BE2C (cell line): Measurements from ENCODE around the gene PCTP.

Experiments used
- DNase-seq: peaks from one replicate; pipeline ENCODE4 v3.0.0-alpha.2; 2020
- H3K27me3 ChIP-seq: fragments of 250-450 bp; sonication (Bioruptor Pico); 2 replicates; pipeline ENCODE4 v1.5.1; 2020; ENCODE audit warnings: mild to moderate bottlenecking
- H3K36me3 ChIP-seq: fragments of 250-450 bp; sonication (Bioruptor Pico); 2 replicates; pipeline ENCODE4 v1.5.1; 2020; ENCODE audit warnings: mild to moderate bottlenecking
- H3K4me1 ChIP-seq: fragments of 250-450 bp; sonication (Bioruptor Pico); 2 replicates; pipeline ENCODE4 v1.5.1; 2020
- H3K4me3 ChIP-seq: 2 replicates; pipeline ENCODE4 v1.5.1; 2011; ENCODE audit warnings: low read depth, low read length
- H3K9me3 ChIP-seq: fragments of 250-450 bp; sonication (Bioruptor Pico); 2 replicates; pipeline ENCODE4 v1.5.1; 2020
- TF ChIP-seq, protein P1 (sequence below): IDR thresholded peaks from 2 replicates; pipeline ENCODE4 v1.5.1; 2012; ENCODE audit warnings: mild to moderate bottlenecking, low read depth, low read length

Gene PCTP

DNA sequence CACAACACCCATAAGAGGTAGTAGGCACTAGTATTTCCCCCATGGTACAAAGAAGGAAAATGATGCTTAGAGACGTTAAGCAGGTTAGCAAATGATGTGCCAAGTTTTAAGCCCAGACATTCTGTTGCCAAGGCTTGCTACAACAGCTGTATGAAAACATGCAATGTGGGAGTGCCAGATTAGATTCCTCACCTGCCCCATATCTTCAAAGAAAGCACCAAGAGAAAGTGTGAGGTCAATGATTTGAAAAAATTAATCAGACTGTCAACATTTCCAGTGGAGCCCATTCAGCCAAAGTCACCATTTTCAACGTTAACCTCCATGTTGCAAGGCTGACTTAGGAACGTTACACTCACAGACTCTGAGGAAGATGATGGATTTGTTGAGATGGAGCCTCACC is 61.5 kb downstream of the PCTP start:
- Histone ChIP-seq H3K9me3 (no peaks in the 10 kb centered on the region), H3K27me3 (no peaks in the 10 kb centered on the region), H3K4me1 (no peaks in the 10 kb centered on the region), H3K36me3 (no peaks in the 10 kb centered on the region), H3K4me3 (no peak overlapping the region)
- TF ChIP-seq, protein P1, sequence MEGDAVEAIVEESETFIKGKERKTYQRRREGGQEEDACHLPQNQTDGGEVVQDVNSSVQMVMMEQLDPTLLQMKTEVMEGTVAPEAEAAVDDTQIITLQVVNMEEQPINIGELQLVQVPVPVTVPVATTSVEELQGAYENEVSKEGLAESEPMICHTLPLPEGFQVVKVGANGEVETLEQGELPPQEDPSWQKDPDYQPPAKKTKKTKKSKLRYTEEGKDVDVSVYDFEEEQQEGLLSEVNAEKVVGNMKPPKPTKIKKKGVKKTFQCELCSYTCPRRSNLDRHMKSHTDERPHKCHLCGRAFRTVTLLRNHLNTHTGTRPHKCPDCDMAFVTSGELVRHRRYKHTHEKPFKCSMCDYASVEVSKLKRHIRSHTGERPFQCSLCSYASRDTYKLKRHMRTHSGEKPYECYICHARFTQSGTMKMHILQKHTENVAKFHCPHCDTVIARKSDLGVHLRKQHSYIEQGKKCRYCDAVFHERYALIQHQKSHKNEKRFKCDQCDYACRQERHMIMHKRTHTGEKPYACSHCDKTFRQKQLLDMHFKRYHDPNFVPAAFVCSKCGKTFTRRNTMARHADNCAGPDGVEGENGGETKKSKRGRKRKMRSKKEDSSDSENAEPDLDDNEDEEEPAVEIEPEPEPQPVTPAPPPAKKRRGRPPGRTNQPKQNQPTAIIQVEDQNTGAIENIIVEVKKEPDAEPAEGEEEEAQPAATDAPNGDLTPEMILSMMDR: no peak
- DNase-seq: no peak

DNA sequence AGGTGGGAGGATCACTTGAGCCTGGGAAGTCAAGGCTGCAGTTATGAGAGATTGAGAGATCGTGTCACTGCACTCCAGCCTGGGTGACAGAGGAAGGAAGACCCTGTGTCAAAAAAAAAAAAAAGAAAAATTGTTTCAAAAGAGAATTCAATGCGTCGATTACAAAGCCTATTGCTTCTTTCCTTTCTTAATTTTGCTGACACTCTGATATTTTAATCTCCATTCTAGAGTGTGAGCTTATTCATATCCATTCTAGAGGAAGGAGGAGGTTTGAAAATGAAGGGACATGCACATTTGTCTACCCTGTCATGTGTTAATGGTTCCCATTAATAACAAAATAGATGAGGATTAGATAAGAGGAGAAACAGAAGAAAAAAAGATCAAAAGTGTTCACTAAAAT is 63.1 kb downstream of the PCTP start:
- no peaks in the 10 kb centered on the region for H3K36me3 ChIP-seq
- no peak for DNase-seq
- H3K4me1 ChIP-seq: no peaks in the 10 kb centered on the region
- no peak overlapping the region for H3K4me3 ChIP-seq
- TF ChIP-seq, protein P1: no peak
- H3K27me3 ChIP-seq: no peaks in the 10 kb centered on the region
- no peaks in the 10 kb centered on the region for H3K9me3 ChIP-seq

DNA sequence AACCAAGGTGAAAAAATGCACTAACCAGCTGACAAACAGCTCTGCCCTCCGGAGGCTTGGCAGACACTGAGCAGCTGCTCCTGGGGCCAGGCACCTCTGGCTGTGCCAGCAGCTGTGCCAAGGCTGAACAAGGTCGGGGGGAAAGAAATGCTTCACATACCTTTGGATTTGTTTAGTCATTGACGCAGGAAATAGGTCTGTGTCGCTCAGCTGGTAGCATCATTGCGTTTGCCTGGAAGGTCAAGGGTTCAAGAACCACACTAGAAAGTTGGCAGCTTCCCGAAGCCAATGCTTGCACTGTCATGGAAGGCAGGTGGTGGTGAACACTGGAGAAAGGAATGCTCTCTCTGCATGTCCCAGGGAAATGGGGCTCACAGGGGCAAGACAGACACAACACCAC is 63.5 kb downstream of the PCTP start:
- no peaks in the 10 kb centered on the region for H3K27me3 ChIP-seq

DNA sequence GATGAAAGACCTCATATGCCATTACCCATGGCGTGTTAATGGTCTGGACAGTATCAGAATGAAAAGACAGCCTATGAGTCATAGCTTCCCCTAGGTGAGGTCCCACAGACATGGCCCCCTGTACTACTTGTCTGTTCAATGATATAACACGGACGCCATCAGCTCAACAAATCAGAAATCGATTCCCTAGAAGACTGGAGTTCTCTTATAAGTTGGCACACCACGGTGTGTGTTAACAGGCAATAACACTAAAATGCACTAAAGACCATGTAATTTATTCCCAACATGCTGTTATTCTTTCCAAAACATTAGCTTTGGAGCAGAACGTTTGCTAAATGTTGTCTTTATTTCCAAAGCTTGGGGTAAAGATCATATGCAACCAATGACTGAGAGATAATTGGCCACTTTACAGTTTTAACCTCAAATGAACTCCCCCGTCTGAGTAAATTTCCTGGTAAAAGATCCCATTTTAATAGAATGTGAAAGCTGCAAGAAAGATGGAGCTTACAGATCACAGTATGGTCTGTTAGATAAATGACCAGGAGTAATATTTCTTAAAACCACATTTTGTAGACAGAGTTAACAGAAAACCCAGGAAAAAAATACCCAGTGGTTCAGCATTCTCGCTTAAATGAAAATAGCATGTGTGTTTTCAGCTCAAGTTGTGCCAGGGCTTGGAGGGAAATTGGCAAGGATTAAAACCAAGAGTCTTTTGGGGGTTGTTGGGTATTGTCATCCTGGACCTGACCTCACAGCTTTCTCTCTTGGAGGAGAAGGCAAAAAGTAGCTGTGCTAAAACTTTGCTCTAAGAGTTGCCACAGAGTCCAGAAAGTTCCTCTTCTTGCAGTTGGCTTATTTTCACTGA is 65.9 kb downstream of the PCTP start:
- no peaks in the 10 kb centered on the region for H3K27me3 ChIP-seq
- DNase-seq: no peak

More for the DNA sequence above, 63.5 kb downstream of the PCTP start:
- Histone ChIP-seq H3K9me3 (no peaks in the 10 kb centered on the region), H3K4me1 (no peaks in the 10 kb centered on the region), H3K4me3 (no peak overlapping the region), H3K36me3 (no peaks in the 10 kb centered on the region)
- no peak for DNase-seq
- TF ChIP-seq, protein P1: no peak

DNA sequence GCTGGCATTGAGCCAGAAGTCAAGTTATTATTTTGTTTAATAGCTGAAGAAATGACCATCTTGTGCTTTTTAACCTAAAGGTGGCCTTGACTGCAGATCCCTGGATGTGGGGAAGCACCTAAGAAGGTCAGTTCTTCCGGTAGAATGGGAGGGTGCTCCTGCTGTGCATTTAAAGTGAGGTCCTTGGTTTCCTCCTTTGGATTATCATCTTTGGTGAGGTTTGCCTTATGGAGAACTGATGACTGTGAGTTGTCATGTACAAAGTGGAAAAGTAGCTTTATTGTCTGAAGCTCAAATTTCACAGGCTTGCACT is 66.5 kb downstream of the PCTP start:
- no peaks in the 10 kb centered on the region for H3K9me3 ChIP-seq
- H3K4me3 ChIP-seq: no peak overlapping the region
- DNase-seq: no peak
- H3K4me1 ChIP-seq: no peaks in the 10 kb centered on the region
- H3K27me3 ChIP-seq: no peaks in the 10 kb centered on the region
- H3K36me3 ChIP-seq: no peaks in the 10 kb centered on the region
- TF ChIP-seq, protein P1: no peak

More for the DNA sequence above, 65.9 kb downstream of the PCTP start:
- Histone ChIP-seq H3K4me1 (no peaks in the 10 kb centered on the region), H3K36me3 (no peaks in the 10 kb centered on the region), H3K9me3 (no peaks in the 10 kb centered on the region), H3K4me3 (no peak overlapping the region)
- TF ChIP-seq, protein P1: no peak

DNA sequence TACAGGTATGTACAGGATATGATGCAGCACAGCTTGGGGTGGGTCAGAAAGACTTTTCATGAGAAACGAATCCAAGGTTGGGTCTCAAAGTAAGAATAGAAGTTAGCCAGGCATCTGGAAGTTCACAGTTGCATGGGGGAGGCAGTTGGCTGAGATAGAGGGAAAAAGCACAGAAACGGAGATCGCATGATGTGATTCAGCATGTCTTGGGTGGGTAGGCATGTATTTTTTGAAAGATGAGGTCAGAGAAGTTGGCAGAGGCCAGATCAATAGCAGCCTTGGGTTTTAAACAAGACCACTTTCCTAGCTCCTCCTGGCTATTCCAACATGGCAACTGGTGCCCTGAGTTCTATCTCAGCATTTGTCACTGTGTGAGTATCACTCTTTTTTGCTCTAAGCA is 67.2 kb downstream of the PCTP start:
- Histone ChIP-seq H3K4me3 (no peak overlapping the region), H3K9me3 (no peaks in the 10 kb centered on the region), H3K36me3 (no peaks in the 10 kb centered on the region), H3K4me1 (no peaks in the 10 kb centered on the region), H3K27me3 (no peaks in the 10 kb centered on the region)
- TF ChIP-seq, protein P1: no peak
- DNase-seq: no peak
